T-cell (primary cell): Measurements from ENCODE around the gene VMAC. TPM values are rescaled to one million over a fixed set of nuclear protein-coding genes. Genes with fewer than 3 reads are reported as not detected.

Experiments
- ATAC-seq, 4 experiments: fragments of 200-7000 bp in 3 of 4; fragments of 150-1000 bp in 1 of 4; cut with Tn5 transposase; replicated peaks in 1 of 4; 1 replicate in 3 of 4; 2 replicates in 1 of 4; pipeline ENCODE4 v1.10.0; 2021; ENCODE audit warnings: moderate library complexity in 3 of 4, mild to moderate bottlenecking in 2 of 4, moderate number of reproducible peaks in 1 of 4
- CTCF ChIA-PET, 2 donors: fragments of 300-600 bp; sonication (Branson Sonifier 250); formaldehyde crosslinking; loops; one replicate each; lab custom pipeline; 2022; ENCODE audit warnings: antibody characterized with exemption in 2 of 2; lab: Charles Lee
- POLR2A ChIA-PET, 2 donors: fragments of 300-600 bp; sonication (Branson Sonifier 250); formaldehyde crosslinking; loops; one replicate each; lab custom pipeline; 2022; ENCODE audit warnings: antibody characterized with exemption in 2 of 2; lab: Charles Lee
- DNase-seq, 35 experiments: peaks; one replicate each; pipeline versions ENCODE4 v3.0.0 to v3.0.0-alpha.2; 2013 to 2023
- H3K27ac ChIP-seq: one replicate; pipeline ENCODE4 v1.5.1; 2013; ENCODE audit warnings: low read length
- H3K27me3 ChIP-seq, 2 experiments: replicated peaks in 1 of 2; 1 replicate in 1 of 2; 2 replicates in 1 of 2; pipeline versions ENCODE4 v1.6.1 to v1.7.0; 2013; ENCODE audit warnings: low read length in 1 of 2, mixed read lengths in 1 of 2; ENCODE audit not compliant: control insufficient read depth in 2 of 2, insufficient read depth in 2 of 2; ENCODE audit errors: extremely low read depth in 1 of 2
- H3K36me3 ChIP-seq, 2 donors: 1 replicate in 1 of 2; 2 replicates in 1 of 2; pipeline versions ENCODE4 v1.6.1 to v1.7.0; 2013; ENCODE audit warnings: low read length in 1 of 2; ENCODE audit not compliant: control insufficient read depth in 2 of 2, insufficient read depth in 1 of 2; ENCODE audit errors: extremely low read depth in 1 of 2
- H3K4me1 ChIP-seq, 2 experiments: 1 replicate in 1 of 2; 2 replicates in 1 of 2; pipeline versions ENCODE4 v1.6.1 to v1.7.0; 2013; ENCODE audit warnings: low read length in 2 of 2, mixed read lengths in 1 of 2; ENCODE audit not compliant: insufficient read depth in 2 of 2, control insufficient read depth in 1 of 2; ENCODE audit errors: extremely low read depth in 1 of 2
- H3K4me3 ChIP-seq, 2 donors: 1 replicate in 1 of 2; 2 replicates in 1 of 2; pipeline versions ENCODE4 v1.5.1 to v1.7.0; 2013; ENCODE audit warnings: mild to moderate bottlenecking in 2 of 2, low read length in 1 of 2, moderate library complexity in 1 of 2; ENCODE audit not compliant: control insufficient read depth in 1 of 2; ENCODE audit errors: extremely low read depth in 1 of 2
- H3K9me3 ChIP-seq: 2 replicates; pipeline ENCODE4 v1.7.0; 2013
- H3K27ac Mint-ChIP-seq, 2 donors: one replicate each; pipeline ENCODE4 v1.8.0; 2020 to 2021; ENCODE audit warnings: mild to moderate bottlenecking in 2 of 2, mixed read lengths in 2 of 2
- H3K27me3 Mint-ChIP-seq, 2 donors: one replicate each; pipeline ENCODE4 v1.8.0; 2021 to 2022; ENCODE audit warnings: mixed read lengths in 2 of 2
- H3K36me3 Mint-ChIP-seq: one replicate; pipeline ENCODE4 v1.8.0; 2021; ENCODE audit warnings: mixed read lengths
- H3K4me1 Mint-ChIP-seq, 3 donors: one replicate each; pipeline ENCODE4 v1.8.0; 2020 to 2022; ENCODE audit warnings: mixed read lengths in 3 of 3, mild to moderate bottlenecking in 1 of 3
- H3K4me3 Mint-ChIP-seq, 3 donors: one replicate each; pipeline ENCODE4 v1.8.0; 2020 to 2022; ENCODE audit warnings: mild to moderate bottlenecking in 3 of 3, mixed read lengths in 3 of 3, moderate library complexity in 3 of 3
- H3K9me3 Mint-ChIP-seq, 3 donors: one replicate each; pipeline ENCODE4 v1.8.0; 2020 to 2022; ENCODE audit warnings: mixed read lengths in 3 of 3
- WGBS: methylation state at CpG from one replicate; pipeline ENCODE4 v1.1.5; 2013; ENCODE audit warnings: missing lambda C conversion rate; ENCODE audit not compliant: insufficient coverage; 5-methylcytosine and 5-hydroxymethylcytosine counted together
- total RNA-seq, 35 experiments: library from RNA in 6 of 35; stranded (reverse) in 6 of 35; fragments of 120-200 nt in 1 of 35; gene quantifications; one replicate each; pipeline versions ENCODE4 v1.2.1 to v1.2.4 and lab custom pipeline; 2013 to 2026

Gene VMAC
- total RNA-seq, 5 donors from 2014 or later (not counting 1 experiment from before 2014, with no cell fraction given): 23.8 to 35.9 (median 30.9) TPM

DNA sequence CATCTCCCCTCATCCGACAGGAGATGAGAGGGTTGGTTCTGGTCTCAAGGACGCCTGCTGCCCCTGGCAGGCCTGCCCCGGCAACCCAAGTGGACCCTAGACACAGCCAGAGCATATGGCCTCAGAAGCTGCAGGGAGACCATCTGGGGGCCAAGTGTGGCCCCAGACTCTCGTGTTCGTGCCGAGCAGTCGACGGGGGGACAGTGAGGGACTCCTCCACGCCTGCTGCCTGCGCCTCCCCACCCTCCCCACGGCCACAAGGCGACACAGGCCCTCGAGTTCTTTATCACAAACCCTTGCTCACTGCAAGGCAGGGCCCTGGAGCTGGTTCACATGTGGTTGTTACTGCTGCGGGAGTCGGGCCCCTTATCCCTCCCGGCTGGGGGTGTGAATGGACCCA is 18.7 kb downstream of the VMAC start:
- ATAC-seq (no peak), DNase-seq (no peak)
- POLR2A ChIA-PET: no interaction called here
- Mint-ChIP-seq H3K9me3 (no peaks in the 10 kb centered on the region), H3K4me1 (no peaks in the 10 kb centered on the region), H3K27me3 (no peaks in the 10 kb centered on the region), H3K36me3 (peaks cover 41% of the 10 kb centered on the region), H3K27ac (no peak overlapping the region), H3K4me3 (no peak overlapping the region)
- Histone ChIP-seq H3K4me3 (no peak overlapping the region), H3K27me3 (no peaks in the 10 kb centered on the region), H3K27ac (no peak overlapping the region), H3K9me3 (no peaks in the 10 kb centered on the region), H3K36me3 (peaks cover 57 to 96% of the 10 kb centered on the region in 2 donors), H3K4me1 (no peaks in the 10 kb centered on the region)
- CTCF ChIA-PET: no interaction called here
- WGBS: 97% methylated on average over 13 of the region's 16 CpGs

DNA sequence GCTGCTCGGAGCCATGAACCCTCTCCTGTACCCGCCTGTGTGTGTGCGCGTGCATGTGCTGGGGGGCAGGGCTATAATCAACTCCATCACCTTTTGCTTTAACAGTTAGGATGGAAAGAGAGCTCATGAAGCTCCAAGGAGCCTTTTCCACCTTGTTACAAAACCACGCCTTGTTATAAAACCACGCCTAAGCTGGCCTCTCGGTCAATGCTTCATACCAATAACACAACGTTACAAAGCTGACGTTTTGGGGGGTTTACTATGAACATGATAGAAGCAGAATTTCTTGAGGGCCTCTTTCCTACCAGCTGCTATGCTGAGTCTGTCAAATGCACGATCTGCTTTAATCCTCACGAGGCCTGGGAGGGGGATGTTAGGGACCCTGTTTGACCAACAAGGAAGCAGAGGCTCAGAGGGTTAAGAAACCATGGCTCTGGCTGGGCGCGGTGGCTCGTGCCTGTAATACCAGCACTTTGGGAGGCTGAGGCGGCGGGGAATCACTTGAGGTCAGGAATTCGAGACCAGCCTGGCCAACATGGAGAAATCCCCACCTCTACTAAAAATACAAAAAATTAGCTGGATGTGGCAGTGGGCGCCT is 21.3 kb downstream of the VMAC start:
- H3K36me3 Mint-ChIP-seq: peaks cover 48% of the 10 kb centered on the region
- ChIA-PET CTCF (no interaction called here), POLR2A (no interaction called here)
- DNase-seq (no peak), ATAC-seq (no peak)
- no peak overlapping the region for H3K27ac Mint-ChIP-seq
- no peaks in the 10 kb centered on the region for H3K9me3 Mint-ChIP-seq
- H3K9me3 ChIP-seq: no peaks in the 10 kb centered on the region
- H3K27me3 ChIP-seq: no peaks in the 10 kb centered on the region
- H3K27me3 Mint-ChIP-seq: no peaks in the 10 kb centered on the region
- H3K27ac ChIP-seq: no peak overlapping the region
- peaks cover 62 to 97% of the 10 kb centered on the region in 2 donors for H3K36me3 ChIP-seq
- no peaks in the 10 kb centered on the region for H3K4me1 Mint-ChIP-seq
- no peak overlapping the region for H3K4me3 Mint-ChIP-seq
- H3K4me3 ChIP-seq: no peak overlapping the region
- no peaks in the 10 kb centered on the region for H3K4me1 ChIP-seq
- WGBS: 93% methylated on average over 3 of the region's 18 CpGs

DNA sequence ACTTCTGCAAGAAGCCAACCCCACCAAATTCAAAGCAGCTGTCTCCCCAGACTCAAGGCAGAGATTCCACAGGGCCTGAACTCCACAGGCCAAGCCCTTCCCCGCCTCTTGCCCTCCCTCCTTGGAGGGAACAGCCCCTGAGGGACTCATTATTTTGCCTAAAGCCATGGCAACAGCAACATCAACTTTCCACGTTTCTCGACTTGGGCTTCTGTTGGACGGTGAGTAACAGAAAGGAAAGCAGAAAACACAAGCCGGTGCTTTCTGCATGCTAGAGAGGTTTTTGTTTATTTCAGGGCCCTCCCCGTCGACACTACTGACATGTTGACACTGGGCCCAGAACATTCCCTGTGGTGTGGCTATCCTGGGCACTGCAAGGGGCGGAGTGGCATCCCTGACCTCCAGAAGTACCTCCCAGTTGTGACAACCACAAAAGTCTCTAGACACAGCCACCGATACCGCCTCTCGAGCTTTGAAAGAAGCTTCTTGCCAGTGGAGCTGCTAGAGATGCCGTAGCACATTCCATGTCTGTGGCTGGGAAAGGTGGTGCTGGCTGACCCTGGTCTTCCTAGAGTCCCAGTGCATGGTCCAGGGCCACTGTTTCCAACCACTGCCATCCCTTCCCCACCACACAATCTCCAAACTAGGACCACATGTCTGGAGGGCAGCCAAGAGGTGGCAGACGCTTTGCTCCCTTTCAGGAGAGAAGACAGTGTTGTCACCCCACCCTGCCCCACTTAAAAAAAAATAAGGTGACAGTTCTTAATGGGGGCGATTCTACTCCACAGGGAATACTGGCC is 22.2 kb downstream of the VMAC start:
- no peaks in the 10 kb centered on the region for H3K4me1 ChIP-seq
- no peaks in the 10 kb centered on the region for H3K9me3 Mint-ChIP-seq
- ChIA-PET CTCF (no interaction called here), POLR2A (no interaction called here)
- H3K27me3 ChIP-seq: no peaks in the 10 kb centered on the region
- H3K4me3 Mint-ChIP-seq: no peak overlapping the region
- ATAC-seq (no peak), DNase-seq (no peak)
- WGBS: 88% methylated on average over 4 of the region's 14 CpGs
- H3K9me3 ChIP-seq: no peaks in the 10 kb centered on the region
- H3K27me3 Mint-ChIP-seq: no peaks in the 10 kb centered on the region
- H3K36me3 Mint-ChIP-seq: peaks cover 49% of the 10 kb centered on the region
- no peak overlapping the region for H3K4me3 ChIP-seq
- no peak overlapping the region for H3K27ac ChIP-seq
- no peaks in the 10 kb centered on the region for H3K4me1 Mint-ChIP-seq
- no peak overlapping the region for H3K27ac Mint-ChIP-seq
- H3K36me3 ChIP-seq: peaks cover 58 to 97% of the 10 kb centered on the region in 2 donors

DNA sequence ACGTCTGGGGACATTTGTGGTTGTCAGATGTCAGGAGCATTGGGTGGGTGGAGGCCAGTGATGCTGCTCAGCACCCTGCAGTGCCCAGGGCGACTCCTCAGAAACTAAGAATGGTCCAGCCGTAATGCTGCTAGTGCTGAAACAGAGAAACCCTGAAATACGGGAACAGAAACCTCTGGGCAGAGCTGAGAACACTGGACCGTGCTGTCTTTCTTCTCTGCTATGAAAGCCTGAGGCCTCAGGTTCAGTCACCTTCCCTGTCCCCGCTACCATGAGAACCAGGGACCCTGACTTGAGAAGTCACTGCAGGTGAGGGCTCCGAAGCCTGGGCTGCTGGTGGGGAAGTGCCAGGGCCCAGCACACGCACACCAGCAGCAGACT is 22.8 kb downstream of the VMAC start:
- H3K27me3 Mint-ChIP-seq: no peaks in the 10 kb centered on the region
- H3K27me3 ChIP-seq: no peaks in the 10 kb centered on the region
- WGBS: 91% methylated on average over 8 of the region's 8 CpGs
- H3K27ac ChIP-seq: no peak overlapping the region
- ATAC-seq (no peak), DNase-seq (no peak)
- no peaks in the 10 kb centered on the region for H3K9me3 Mint-ChIP-seq
- H3K4me3 Mint-ChIP-seq: no peak overlapping the region
- ChIA-PET CTCF (no interaction called here), POLR2A (no interaction called here)
- H3K4me1 ChIP-seq: no peaks in the 10 kb centered on the region
- no peak overlapping the region for H3K27ac Mint-ChIP-seq
- H3K36me3 Mint-ChIP-seq: peaks cover 43% of the 10 kb centered on the region
- no peaks in the 10 kb centered on the region for H3K4me1 Mint-ChIP-seq
- peaks cover 57 to 97% of the 10 kb centered on the region in 2 donors for H3K36me3 ChIP-seq
- H3K9me3 ChIP-seq: no peaks in the 10 kb centered on the region
- H3K4me3 ChIP-seq: no peak overlapping the region

DNA sequence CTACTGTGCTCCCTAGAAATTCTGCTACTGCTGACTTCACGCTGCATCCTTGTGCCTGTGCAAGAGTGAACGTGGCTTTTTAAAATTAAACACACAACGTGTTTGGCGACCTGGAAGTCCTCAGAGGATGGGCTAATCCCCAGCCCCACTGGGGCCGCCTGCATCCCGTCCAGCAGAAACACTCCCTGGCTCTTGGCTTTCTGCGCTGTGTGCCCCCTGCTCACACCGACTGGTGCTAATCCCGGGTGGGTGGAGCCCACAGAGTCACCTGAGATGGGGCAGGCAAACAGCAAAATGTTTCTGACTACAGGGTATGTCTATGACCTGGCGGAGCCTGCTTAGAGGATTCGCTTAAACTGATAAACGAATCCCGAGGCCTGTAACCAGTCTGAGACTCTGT is 24.5 kb downstream of the VMAC start:
- no peak for ATAC-seq
- CTCF ChIA-PET: no interaction called here

DNA sequence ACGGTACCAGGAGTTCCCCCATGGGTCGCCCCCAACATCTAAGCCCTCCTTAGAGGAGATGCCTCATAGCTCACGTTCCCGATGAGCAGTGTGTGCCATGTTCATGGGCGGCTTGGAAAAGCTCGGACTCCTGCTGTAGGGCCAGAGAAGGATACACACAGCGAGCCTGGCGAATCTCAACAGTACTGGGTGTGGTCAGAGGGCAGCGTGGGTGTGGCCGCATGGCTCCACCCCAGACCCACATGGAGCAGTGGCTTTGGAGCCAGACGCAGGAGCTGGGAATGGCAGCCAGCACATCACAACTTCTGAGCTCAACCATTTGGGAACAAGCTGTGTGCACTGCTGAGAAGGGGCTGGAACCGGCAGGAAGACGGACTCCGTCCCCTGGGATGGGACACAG is 25.0 kb downstream of the VMAC start:
- WGBS: 97% methylated on average over 12 of the region's 14 CpGs
- no peak for DNase-seq
- no peak overlapping the region for H3K27ac Mint-ChIP-seq
- Histone ChIP-seq H3K27ac (no peak overlapping the region), H3K4me3 (no peak overlapping the region), H3K9me3 (no peaks in the 10 kb centered on the region), H3K4me1 (no peaks in the 10 kb centered on the region), H3K36me3 (peaks cover 50 to 98% of the 10 kb centered on the region in 2 donors), H3K27me3 (no peaks in the 10 kb centered on the region)
- H3K36me3 Mint-ChIP-seq: peaks cover 35% of the 10 kb centered on the region
- CTCF ChIA-PET: no interaction called here
- no peak overlapping the region for H3K4me3 Mint-ChIP-seq
- peaks cover 0 to 4% (median 0%) of the 10 kb centered on the region in 3 donors for H3K4me1 Mint-ChIP-seq
- POLR2A ChIA-PET: no interaction called here
- H3K9me3 Mint-ChIP-seq: no peaks in the 10 kb centered on the region
- H3K27me3 Mint-ChIP-seq: no peaks in the 10 kb centered on the region
- no peak for ATAC-seq

More for the DNA sequence above, 24.5 kb downstream of the VMAC start:
- H3K9me3 Mint-ChIP-seq: no peaks in the 10 kb centered on the region
- H3K4me3 ChIP-seq: no peak overlapping the region
- peaks cover 55 to 99% of the 10 kb centered on the region in 2 donors for H3K36me3 ChIP-seq
- peaks cover 37% of the 10 kb centered on the region for H3K36me3 Mint-ChIP-seq
- H3K27ac ChIP-seq: no peak overlapping the region
- DNase-seq: no peak
- H3K4me1 ChIP-seq: no peaks in the 10 kb centered on the region
- H3K27me3 ChIP-seq: no peaks in the 10 kb centered on the region
- no peak overlapping the region for H3K27ac Mint-ChIP-seq
- POLR2A ChIA-PET: no interaction called here
- no peak overlapping the region for H3K4me3 Mint-ChIP-seq
- H3K9me3 ChIP-seq: no peaks in the 10 kb centered on the region
- WGBS: 96% methylated on average over 9 of the region's 13 CpGs
- H3K4me1 Mint-ChIP-seq: peaks cover 0 to 4% (median 0%) of the 10 kb centered on the region in 3 donors
- H3K27me3 Mint-ChIP-seq: no peaks in the 10 kb centered on the region
